ENCODE measurements around the gene MGST2. TPM values are rescaled to one million over a fixed set of nuclear protein-coding genes. Genes with fewer than 3 reads are reported as not detected.

MGST2 gene
- total RNA-seq, 1 experiment from 2014 or later: 81.8 TPM

- intact Hi-C loops (cut with micrococcal nuclease; ENCODE audit: unreplicated experiment): no loop called here
- no peak overlapping the region for H3K4me2 ChIP-seq
- no TSS peak for BruUV-seq (replicated peaks)
- ChIA-PET CTCF (no interaction called here), POLR2A (ENCODE audit: unreplicated experiment) (interaction anchor here (0.6 to 0.7 kb wide), 2 partner anchors 531 to 592 kb away, joined by 3 to 26 read pairs; no protein-coding TSS in a partner anchor)
- H3K79me2 ChIP-seq (ENCODE audit: low read depth): no peaks in the 10 kb centered on the region
- no peaks in the 10 kb centered on the region for H3K9me3 ChIP-seq (ENCODE audit: insufficient read depth, low read depth)
- DNase-seq: no peak
- no peaks in the 10 kb centered on the region for H3K27me3 ChIP-seq (ENCODE audit: insufficient read depth, low read depth)
- no peak overlapping the region for H3K4me3 ChIP-seq
- TF ChIP-seq EZH2 (IDR thresholded peaks at IDR 0.05; ENCODE audit: low read depth) (no peak), CTCF (conservative IDR thresholded peaks at IDR 0.05) (no peak)
- H3K27ac ChIP-seq: no peak overlapping the region
- H3K9me2 ChIP-seq (ENCODE audit: insufficient read depth): no peaks in the 10 kb centered on the region; the same call in 1 of the 2 replicates
- no peak overlapping the region for H2AFZ ChIP-seq
- H3F3A ChIP-seq (ENCODE audit: insufficient read depth, low read depth): no peaks in the 10 kb centered on the region
- H3K4me1 ChIP-seq (replicated peaks; ENCODE audit: insufficient read depth): no peaks in the 10 kb centered on the region
- H4K20me1 ChIP-seq (ENCODE audit: insufficient read depth): no peaks in the 10 kb centered on the region
- H3K36me3 ChIP-seq (ENCODE audit: low read depth): no peaks in the 10 kb centered on the region
Measured at GRCh38 chr4:139625482-139625881, 40.1 kb upstream of the MGST2 start.

- CTCF ChIA-PET: no interaction called here
- DNase-seq: no peak
- H2AFZ ChIP-seq: no peak overlapping the region
Measured at GRCh38 chr4:139628184-139629012, 37.2 kb upstream of the MGST2 start.

More at GRCh38 chr4:139628184-139629012, 37.2 kb upstream of the MGST2 start:
- no peaks in the 10 kb centered on the region; the same call in 1 of the 2 replicates for H3K9me2 ChIP-seq (ENCODE audit: insufficient read depth)
- no peaks in the 10 kb centered on the region for H3K79me2 ChIP-seq (ENCODE audit: low read depth)
- intact Hi-C loops (cut with micrococcal nuclease; ENCODE audit: unreplicated experiment): no loop called here
- H3K9me3 ChIP-seq (ENCODE audit: insufficient read depth, low read depth): no peaks in the 10 kb centered on the region
- H3K4me3 ChIP-seq: no peak overlapping the region
- TF ChIP-seq EZH2 (IDR thresholded peaks at IDR 0.05; ENCODE audit: low read depth) (no peak), CTCF (conservative IDR thresholded peaks at IDR 0.05) (no peak)
- BruUV-seq (replicated peaks): no TSS peak
- H3K36me3 ChIP-seq (ENCODE audit: low read depth): no peaks in the 10 kb centered on the region
- H3K4me2 ChIP-seq: no peak overlapping the region
- POLR2A ChIA-PET (ENCODE audit: unreplicated experiment): no interaction called here
- H3F3A ChIP-seq (ENCODE audit: insufficient read depth, low read depth): no peaks in the 10 kb centered on the region
- no peak overlapping the region for H3K27ac ChIP-seq
- H3K4me1 ChIP-seq (replicated peaks; ENCODE audit: insufficient read depth): no peaks in the 10 kb centered on the region; the same call in 1 of the 2 replicates
- no peaks in the 10 kb centered on the region for H3K27me3 ChIP-seq (ENCODE audit: insufficient read depth, low read depth)
- no peaks in the 10 kb centered on the region for H4K20me1 ChIP-seq (ENCODE audit: insufficient read depth)
